ENCODE measurements around the gene TP53INP2.

DNA sequence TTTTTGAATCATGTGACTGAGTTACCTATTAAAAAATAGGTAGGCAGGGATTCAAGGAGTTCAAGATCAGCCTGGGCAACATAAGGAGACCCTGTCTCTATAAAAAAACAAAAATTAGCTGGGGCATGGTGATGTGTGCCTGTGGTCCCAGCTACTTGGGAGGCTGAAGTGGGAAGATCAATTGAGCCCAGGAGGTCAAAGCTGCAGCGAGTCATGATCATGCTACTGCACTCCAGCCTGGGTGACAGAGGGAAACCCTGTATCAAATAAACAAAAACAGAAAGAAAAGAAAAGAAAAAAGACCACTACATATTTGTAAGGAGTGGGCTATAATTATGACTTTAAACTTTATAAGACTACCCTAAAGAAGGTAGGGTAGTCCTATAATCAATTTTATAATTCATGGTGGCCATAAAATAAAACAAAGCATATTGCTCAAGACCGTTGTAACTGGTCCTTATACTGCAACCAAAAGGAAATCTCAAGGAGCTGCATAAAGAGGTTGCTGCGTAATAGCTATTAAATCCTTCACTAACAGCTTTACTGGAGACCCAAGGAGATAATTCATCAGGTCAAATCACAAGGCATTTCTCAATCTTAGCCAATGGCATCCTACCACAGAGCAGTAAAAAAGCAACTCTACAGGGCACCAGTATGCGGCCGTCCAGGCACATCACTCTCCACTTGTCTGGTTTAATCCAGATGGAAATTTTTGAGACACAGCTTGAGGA is 40.8 kb upstream of the TP53INP2 start:
- TF ChIP-seq EP300 (IDR thresholded peaks at IDR 0.05): no peak
- no peak for TF ChIP-seq POLR2A (IDR thresholded peaks at IDR 0.05)
